Measurements from ENCODE around the gene MAPT. TPM values are rescaled to one million over a fixed set of nuclear protein-coding genes. Genes with fewer than 3 reads are reported as not detected.

The MAPT gene
- total RNA-seq, 4 donors from 2014 or later = 1.7 to 2.3 (median 1.8) TPM

GRCh38 chr17:45994987-45995386 lies 100.6 kb downstream of the MAPT start:
- intact Hi-C loops (cut with DNase I; ENCODE audit: low total_unique reads) (no loop called here), in situ Hi-C loops (cut with MboI; ENCODE audit: low pct_ligation_motif_present in 1 of 4, low pct_unique_long_range_greater_than_20kb in 1 of 4, low sequenced_read_pairs in 3 of 4) (no loop called here)
- no peaks in the 10 kb centered on the region for H3K36me3 ChIP-seq
- no peak for DNase-seq
- no peak overlapping the region for H3K27ac ChIP-seq
- H3K27me3 ChIP-seq = no peaks in the 10 kb centered on the region
- TF ChIP-seq POLR2A (IDR thresholded peaks at IDR 0.05) (no peak), CTCF (IDR thresholded peaks at IDR 0.05) (no peak), POLR2AphosphoS5 (IDR thresholded peaks at IDR 0.05) (no peak), EP300 (IDR thresholded peaks at IDR 0.05; ENCODE audit: low read depth) (no peak)
- no peaks in the 10 kb centered on the region for H3K9me3 ChIP-seq
- WGBS, 2 donors (ENCODE audit: low coverage in 1 of 2) = 88 to 89% methylated on average over 8 of the region's 8 CpGs
- no peaks in the 10 kb centered on the region for H3K4me1 ChIP-seq
- H3K4me3 ChIP-seq = no peak overlapping the region

GRCh38 chr17:45995627-45996270 lies 101.4 kb downstream of the MAPT start:
- Histone ChIP-seq H3K27me3 (no peaks in the 10 kb centered on the region), H3K4me1 (no peaks in the 10 kb centered on the region), H3K36me3 (no peaks in the 10 kb centered on the region), H3K4me3 (no peak overlapping the region), H3K27ac (no peak overlapping the region), H3K9me3 (no peaks in the 10 kb centered on the region)
- WGBS, 2 donors (ENCODE audit: low coverage in 1 of 2) = 84% methylated on average over 14 of the region's 14 CpGs; no CpG with 5 or more reads in 1 of the 2 donors
- in situ Hi-C loops (cut with MboI; ENCODE audit: low pct_ligation_motif_present in 1 of 4, low pct_unique_long_range_greater_than_20kb in 1 of 4, low sequenced_read_pairs in 3 of 4) = no loop called here
- DNase-seq = no peak
- no peak for TF ChIP-seq POLR2AphosphoS5 (IDR thresholded peaks at IDR 0.05)
- TF ChIP-seq CTCF (IDR thresholded peaks at IDR 0.05) = no peak
- TF ChIP-seq POLR2A (IDR thresholded peaks at IDR 0.05) = no peak
- TF ChIP-seq EP300 (IDR thresholded peaks at IDR 0.05; ENCODE audit: low read depth) = no peak
- intact Hi-C loops (cut with DNase I; ENCODE audit: low total_unique reads) = no loop called here

GRCh38 chr17:45996282-45996937 lies 102.1 kb downstream of the MAPT start:
- H3K9me3 ChIP-seq = no peaks in the 10 kb centered on the region
- whole genome bisulfite sequencing, 2 donors (ENCODE audit: low coverage in 1 of 2) = 20 to 86% methylated on average over 1 to 31 of the region's 31 CpGs
- TF ChIP-seq POLR2AphosphoS5 (IDR thresholded peaks at IDR 0.05) (no peak), POLR2A (IDR thresholded peaks at IDR 0.05) (no peak), EP300 (IDR thresholded peaks at IDR 0.05; ENCODE audit: low read depth) (no peak), CTCF (IDR thresholded peaks at IDR 0.05) (no peak)
- DNase-seq = no peak
- no peaks in the 10 kb centered on the region for H3K4me1 ChIP-seq
- no peaks in the 10 kb centered on the region for H3K36me3 ChIP-seq
- H3K27me3 ChIP-seq = no peaks in the 10 kb centered on the region
- H3K27ac ChIP-seq = no peak overlapping the region
- no peak overlapping the region for H3K4me3 ChIP-seq
- in situ Hi-C loops (cut with MboI; ENCODE audit: low pct_ligation_motif_present in 1 of 4, low pct_unique_long_range_greater_than_20kb in 1 of 4, low sequenced_read_pairs in 3 of 4) = no loop called here
- intact Hi-C loops (cut with DNase I; ENCODE audit: low total_unique reads) = no loop called here

- Histone ChIP-seq H3K4me3 (no peak overlapping the region), H3K9me3 (no peaks in the 10 kb centered on the region), H3K27ac (no peak overlapping the region), H3K27me3 (no peaks in the 10 kb centered on the region), H3K36me3 (no peaks in the 10 kb centered on the region), H3K4me1 (no peaks in the 10 kb centered on the region)
- in situ Hi-C loops (cut with MboI; ENCODE audit: low pct_ligation_motif_present in 1 of 4, low pct_unique_long_range_greater_than_20kb in 1 of 4, low sequenced_read_pairs in 3 of 4) = no loop called here
- no peak for DNase-seq
- intact Hi-C loops (cut with DNase I; ENCODE audit: low total_unique reads) = no loop called here
- TF ChIP-seq POLR2AphosphoS5 (IDR thresholded peaks at IDR 0.05) = no peak
- TF ChIP-seq POLR2A (IDR thresholded peaks at IDR 0.05) = no peak
- no peak for TF ChIP-seq EP300 (IDR thresholded peaks at IDR 0.05; ENCODE audit: low read depth)
- no peak for TF ChIP-seq CTCF (IDR thresholded peaks at IDR 0.05)
- 87 to 93% methylated on average over 3 to 13 of the region's 13 CpGs for WGBS, 2 donors (ENCODE audit: low coverage in 1 of 2)
Observed at GRCh38 chr17:45997166-45997565, 102.8 kb downstream of the MAPT start.
